ENCODE results near the gene NEK9. TPM values are rescaled to one million over a fixed set of nuclear protein-coding genes. Genes with fewer than 3 reads are reported as not detected.
"Not testable (repeated sequence)": the region's sequence is repeated elsewhere in the genome, so short reads cannot be mapped to it uniquely, and the experiment has no call there.

The NEK9 gene
- 100 to 1,000 TPM; 114 to 138 (median 133) TPM for polyA plus RNA-seq (ENCODE audit: insufficient read depth in 1 of 5, insufficient read length in 5 of 5, low replicate concordance in 1 of 5)
- long read RNA-seq, donor 1, full-length matches to known transcripts: 12 of 48 reads
- long read RNA-seq, donor 1, partial matches to known transcripts: 36 of 48 reads
- long read RNA-seq, donor 1, other reads (novel, unspliced or antisense): 0 of 48 reads
- long read RNA-seq, donor 2, full-length matches to known transcripts: 4 of 4 reads
- long read RNA-seq, donor 2, partial matches to known transcripts: 0 of 4 reads
- long read RNA-seq, donor 2, other reads (novel, unspliced or antisense): 0 of 4 reads
- long read RNA-seq, donor 3, full-length matches to known transcripts: 4 of 21 reads
- long read RNA-seq, donor 3, partial matches to known transcripts: 17 of 21 reads
- long read RNA-seq, donor 3, other reads (novel, unspliced or antisense): 0 of 21 reads
- long read RNA-seq, donor 4, partial matches to known transcripts: 13 of 13 reads
- long read RNA-seq, donor 4, other reads (novel, unspliced or antisense): 0 of 13 reads
- long read RNA-seq, donor 5, full-length matches to known transcripts: 9 of 51 reads
- long read RNA-seq, donor 5, partial matches to known transcripts: 42 of 51 reads
- long read RNA-seq, donor 5, other reads (novel, unspliced or antisense): 0 of 51 reads
- long read RNA-seq, donor 6, full-length matches to known transcripts: 5 of 38 reads
- long read RNA-seq, donor 6, partial matches to known transcripts: 33 of 38 reads
- long read RNA-seq, donor 6, other reads (novel, unspliced or antisense): 0 of 38 reads
- long read RNA-seq, donor 7, full-length matches to known transcripts: 7 of 24 reads
- long read RNA-seq, donor 7, partial matches to known transcripts: 17 of 24 reads
- long read RNA-seq, donor 7, other reads (novel, unspliced or antisense): 0 of 24 reads
- long read RNA-seq, donor 8, partial matches to known transcripts: 0 of 2 reads
- long read RNA-seq, donor 8, other reads (novel, unspliced or antisense): 0 of 2 reads

DNA sequence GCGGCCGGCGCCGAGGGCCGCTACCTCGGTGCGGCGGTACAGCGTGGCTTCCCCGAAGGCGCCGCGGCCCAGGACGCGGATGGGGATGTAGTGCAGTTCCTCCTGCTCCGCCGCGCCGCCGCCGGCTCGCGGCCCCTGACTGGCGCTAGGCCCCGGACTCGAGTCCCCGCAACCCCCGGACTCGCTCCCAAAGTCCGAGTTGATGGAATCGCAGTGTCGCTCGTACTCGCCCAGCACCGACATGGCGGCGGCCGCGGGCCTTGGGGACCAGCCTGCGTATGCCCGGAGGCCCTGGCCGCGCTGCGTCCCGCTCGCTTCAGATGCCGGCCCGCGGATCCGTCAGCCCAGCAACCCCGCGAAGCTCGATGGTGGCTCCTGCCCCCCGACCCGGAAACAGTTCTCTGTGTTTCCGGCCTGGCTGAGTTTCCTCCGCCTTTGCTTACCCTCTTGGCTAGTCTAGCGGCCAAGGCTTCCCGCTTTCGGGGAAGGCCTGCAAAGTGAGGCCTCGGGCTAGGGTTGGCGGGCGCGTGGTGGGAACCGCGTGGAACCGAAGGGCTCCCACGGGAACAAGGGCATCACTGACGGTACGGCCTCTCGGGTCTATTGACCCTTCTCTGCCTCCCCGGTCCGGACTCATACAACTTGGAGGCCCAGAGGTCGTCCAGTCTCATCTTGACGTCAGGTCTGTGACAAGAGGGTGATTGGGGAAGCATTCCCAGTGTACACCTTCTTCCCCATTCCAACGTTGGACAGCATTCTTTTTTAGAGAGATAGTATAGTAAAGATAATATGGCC lies at the start of gene NEK9:
NEK9 (minus strand) TSS at position 370 of the 795 bp plus-strand sequence; CDS start at position 243, 127 bp downstream.
- DNase-seq: peak; percentile 89 to 90

DNA sequence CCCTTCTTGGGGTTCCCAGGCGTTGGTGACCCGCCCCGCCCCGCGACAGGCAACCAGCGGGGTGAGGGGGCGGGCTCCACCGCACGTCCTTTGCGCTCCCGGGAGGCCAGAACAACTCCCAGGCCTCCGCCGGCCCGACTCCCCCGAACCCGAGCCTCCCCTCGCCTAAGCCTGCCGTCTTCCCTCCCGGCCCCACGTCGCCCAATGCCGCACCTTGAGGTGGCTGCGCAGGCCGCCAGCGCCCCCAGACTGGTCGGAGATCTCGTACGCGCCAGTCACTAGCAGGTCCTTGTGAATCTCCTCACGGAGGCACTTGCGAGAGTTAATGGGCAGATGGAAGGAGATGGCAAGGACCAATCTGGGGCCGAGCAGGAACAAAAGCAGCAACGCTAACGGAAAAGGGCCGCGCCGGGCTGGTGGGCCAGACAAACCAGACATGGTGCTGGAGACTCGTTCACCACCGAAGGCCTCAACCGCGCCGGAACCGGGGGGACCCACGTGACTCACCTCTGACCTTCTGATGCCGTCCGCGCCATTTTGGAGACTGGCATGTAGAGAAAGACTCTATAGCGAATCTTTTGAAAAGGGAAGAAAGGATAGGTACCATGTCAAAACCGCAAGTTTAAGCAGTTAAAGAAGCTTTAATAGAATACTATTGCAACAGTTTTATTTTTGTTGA lies 49.4 kb upstream of the NEK9 start, which contains the start of gene TMED10:
TMED10 (minus strand) TSS at position 471 of the 679 bp plus-strand sequence; CDS start at position 438, 33 bp downstream.
- DNase-seq: peak; percentile 91 to 94

DNA sequence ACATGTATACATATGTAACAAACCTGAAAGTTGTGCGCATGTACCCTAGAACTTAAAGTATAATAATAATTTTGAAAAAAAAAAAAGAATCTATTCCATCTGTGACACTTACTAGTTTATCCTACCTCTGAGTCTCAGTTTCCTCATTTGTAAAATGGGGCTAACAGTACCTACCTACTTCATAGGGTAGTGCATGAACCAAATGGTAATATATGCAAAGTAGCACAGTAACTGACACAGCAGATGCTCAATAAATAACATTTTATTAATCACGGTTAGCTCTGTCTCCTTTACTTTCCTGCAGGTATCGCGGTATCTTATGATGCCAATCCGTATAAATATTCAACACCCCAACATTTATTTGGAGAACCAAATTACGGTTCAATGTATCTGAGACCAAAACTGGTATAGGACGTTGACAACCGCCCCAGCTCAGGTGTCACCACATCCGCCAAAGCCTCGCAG lies 48.9 kb upstream of the NEK9 start:
- no peak for DNase-seq

DNA sequence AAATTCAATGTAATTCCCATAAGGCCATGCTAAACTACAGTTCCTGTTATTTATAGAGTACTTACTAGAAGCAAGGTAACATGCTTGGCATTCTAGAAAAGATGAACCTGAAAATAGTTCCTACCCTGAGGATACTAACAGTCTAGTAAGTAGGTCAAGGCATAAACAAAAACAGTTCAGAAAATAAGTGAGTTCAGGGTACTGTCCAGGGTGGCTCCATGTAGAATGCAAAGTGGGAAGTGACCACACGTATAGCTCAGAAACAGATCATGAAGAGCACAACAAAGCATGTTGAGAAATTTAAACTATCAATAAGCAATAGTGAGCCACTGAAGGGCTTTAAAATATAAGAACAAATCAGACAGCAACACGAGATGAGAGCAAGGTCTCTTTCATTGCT lies 47.2 kb upstream of the NEK9 start:
- no peak for DNase-seq

DNA sequence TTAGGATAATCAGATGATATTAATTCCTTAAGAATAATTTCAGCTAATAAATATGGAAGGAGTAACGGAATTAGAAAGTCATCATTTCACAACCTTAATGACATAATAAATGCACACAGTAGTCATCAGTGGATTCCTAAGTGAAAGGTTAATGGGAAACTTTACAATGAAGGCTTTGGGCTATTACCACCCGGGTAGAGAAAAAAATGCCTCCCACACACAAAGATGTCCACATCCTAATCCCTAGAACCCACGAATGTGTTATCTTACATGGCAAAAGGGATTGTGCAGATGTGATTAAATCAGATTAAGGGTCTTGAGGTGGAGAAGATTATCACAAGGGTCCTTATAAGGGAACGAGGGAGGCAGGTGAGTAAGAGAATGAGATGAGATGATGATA lies 43.9 kb upstream of the NEK9 start:
- DNase-seq: no peak

DNA sequence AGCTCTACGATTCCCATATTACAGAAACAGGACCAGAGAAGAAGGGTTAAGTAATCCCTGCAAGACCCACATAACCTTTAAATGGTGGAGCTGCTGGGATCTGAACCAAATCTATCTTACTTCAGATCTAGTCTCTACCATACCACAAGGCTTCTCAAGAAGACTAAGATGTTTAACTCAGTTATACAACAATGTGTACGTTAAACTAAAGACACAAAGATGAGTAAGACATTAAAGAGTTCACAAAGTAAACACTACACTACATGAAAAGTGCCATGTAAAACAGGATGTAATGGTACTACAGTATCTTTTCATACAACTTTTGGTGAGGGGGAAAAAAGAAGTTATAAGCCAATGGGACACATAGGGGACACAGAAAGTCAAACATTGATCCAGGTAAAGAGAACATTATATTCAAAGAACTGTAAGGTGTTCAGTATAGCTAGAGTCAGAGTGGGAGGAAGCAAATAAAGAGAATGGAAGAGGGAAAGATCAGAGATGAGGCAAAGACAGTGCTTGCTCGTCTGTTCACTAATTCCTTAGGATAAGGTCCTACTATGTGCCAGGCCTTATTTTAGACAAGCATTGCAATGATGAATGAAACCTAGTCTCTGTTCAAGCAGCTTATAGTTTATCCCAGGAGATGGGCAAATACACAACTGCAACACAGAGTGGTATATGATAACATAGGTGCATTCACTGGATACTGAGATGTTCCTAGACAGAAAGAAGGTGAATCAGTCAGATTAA lies 41.9 kb upstream of the NEK9 start:
- no peak for DNase-seq

DNA sequence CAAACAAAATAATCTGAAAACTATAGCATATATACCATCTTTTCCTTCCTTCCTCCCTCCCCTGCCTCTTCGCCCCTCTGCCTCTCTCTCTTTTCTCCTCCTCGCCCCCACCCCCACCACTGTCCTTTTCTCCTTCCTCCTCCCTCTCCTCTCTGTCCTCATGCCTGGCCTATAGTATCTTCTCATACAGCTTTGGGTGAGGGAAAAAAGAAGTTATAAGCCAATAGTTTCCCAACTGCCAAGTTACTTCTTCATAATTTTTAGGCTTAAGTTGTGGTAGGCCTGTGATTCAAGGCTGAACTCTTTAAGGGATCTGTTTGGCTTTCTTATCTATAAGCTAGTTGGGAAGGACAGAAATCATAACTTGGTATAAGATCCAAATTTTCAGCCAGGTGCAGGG lies 40.5 kb upstream of the NEK9 start:
- DNase-seq: no peak

DNA sequence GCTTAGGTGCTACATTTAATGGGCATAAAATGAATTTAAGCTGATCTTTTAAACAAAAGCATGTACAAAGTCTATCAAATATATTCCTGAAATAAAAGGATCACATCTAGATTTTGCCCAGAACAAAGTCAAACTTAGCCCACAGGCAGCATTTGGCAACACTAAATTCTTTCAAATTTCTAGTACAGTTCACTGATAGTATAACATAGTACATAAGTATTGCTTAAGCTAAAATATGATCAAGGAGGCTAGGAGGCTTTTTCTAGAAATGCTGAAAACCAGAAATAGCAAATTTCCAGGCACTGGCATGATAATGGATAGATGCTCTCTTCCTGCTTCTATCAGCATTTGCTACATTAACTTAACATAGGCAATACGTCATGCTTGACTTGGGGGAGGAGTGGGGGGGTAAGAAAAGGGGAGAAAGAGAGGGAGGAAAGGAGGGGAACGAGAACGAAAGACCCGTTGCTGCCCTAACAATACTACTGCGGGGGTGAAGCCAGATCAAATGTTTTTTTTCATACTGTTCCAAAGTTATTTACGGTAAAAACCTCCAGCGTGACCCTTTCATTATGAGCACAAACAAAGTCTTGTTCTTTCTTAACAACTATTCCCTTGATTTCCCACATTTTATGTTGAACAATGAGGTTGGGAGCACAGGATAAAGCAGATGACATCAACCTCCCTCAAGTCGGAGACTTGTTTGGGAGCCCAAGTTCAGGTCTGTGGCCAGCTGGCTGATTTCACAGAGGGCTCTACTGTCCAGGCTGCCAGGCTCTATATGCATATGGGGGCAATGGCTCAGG lies 38.9 kb upstream of the NEK9 start:
- no peak for DNase-seq

DNA sequence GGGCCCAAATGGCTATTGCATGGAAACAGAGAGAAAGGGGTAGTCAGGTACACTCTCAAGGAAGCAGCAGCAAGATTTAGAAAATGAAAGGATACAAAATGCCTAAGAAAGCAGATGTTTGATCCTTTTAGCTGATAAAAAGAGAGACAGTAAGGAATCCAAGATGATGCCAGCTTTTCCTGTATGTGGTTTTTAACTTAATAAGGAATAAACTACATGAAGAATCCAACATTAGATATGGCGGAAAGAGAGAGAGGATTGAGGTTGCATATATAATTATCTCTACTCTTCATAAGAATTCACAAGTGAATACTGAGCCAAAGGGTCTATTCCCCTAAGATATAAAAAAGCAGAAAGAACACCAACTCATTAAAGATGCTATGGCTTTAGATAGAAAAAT lies 38.0 kb upstream of the NEK9 start:
- no peak for DNase-seq

DNA sequence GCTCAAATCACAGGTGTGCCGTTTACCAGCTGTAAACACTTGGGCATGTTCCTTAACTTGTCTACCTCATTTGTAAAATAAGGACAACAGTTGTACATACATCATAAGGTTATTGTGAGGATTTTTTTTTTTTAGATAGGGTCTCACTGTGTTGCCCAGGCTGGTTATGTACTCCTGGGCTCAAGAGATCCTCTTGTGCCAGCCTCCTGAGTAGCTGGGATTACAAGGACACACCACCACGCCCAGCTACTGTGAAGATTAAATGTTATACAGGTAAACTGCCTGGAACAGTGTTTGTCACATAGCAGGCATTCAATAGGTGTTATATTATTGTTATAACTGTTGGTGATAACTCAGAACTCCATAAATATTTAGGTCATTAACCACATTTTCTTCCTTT lies 36.8 kb upstream of the NEK9 start:
- DNase-seq: no peak

DNA sequence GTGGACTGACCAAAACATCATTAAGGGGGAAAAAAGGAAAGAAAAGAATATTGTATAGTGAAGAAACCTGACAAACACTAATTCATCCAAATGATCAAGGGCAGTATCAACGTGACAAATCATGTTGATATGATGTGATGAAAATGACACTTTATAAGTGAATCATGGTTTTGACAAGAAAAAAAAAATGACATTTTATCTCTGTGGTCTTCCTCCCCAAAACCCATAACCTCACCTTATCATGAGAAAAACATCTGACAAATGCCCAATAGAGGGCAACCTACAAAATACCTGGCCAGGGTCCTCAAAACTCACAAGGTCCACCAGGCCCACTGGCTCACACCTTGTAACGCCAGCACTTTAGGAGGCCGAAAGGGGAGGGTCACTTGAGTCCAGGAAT lies 35.8 kb upstream of the NEK9 start:
- DNase-seq: no peak

DNA sequence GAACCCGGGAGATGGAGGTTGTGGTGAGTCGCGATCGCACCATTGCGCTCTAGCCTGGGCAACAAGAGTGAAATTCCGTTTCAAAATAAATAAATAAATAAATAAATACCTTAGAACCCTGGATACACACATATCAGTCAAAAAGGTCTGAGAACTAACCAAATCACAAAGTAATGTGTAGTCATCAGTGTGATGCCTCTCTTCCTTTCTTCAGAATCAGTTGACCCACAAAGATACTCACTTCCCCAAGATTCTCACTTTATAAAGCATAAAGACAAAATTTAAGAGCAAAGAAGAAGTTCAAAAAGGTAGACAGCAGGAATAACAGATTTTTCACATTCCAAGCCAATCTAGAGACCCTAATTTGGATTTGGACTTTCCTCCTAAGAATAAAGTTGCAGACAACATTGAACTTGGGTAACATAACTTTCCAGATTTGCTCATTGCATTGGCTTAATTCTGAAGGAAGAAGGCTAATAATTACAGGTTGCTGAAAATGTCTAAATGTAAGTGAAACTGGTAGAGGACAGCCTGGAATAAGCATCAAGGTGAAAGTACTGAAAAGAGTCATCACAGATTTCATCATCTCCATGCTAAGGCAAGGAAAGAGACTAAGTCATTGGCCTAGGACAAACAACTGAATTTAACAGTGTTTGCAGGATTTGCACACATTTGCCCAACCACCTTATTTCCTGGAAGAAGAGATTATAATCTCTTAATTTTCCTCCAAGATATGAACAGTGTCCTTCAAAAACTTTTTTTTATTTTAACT lies 32.2 kb upstream of the NEK9 start:
- DNase-seq: no peak

DNA sequence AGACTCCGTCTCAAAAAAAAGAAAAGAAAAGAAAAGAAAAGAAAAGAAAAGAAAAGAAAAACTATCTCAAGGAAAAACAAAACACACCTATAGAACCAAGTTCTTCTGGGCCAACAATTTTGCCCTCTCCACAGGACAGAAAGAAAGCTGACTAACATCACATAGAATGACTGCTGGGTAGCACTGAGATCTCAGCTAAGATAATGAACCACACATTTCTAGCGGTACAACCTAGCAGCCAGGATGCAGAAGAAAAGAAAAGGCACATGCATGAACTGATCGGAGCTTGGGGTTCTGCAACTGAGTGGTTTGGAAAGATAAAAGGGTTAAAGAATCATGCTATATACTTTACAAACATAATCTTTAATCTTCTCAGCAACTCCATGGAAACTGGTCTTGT lies 30.1 kb upstream of the NEK9 start:
- no peak for DNase-seq

DNA sequence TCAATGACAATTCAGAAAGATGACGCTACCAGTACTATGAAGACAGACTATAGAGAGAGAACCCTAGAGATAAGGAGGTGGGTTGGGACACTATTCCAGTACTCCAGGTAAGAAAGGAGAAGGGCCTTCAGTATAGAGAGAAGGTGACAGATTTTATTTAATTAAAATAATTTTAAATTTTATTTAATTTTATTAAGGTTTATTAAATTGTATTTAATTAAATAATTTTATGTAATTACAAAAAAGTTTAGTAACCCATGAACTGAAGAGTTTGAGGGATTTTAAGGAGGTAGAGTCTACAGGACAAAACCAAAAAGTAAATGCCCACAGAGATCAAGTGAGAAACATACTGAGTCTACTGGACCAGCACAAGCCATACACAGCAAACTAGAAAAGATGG lies 29.3 kb upstream of the NEK9 start:
- DNase-seq: no peak

DNA sequence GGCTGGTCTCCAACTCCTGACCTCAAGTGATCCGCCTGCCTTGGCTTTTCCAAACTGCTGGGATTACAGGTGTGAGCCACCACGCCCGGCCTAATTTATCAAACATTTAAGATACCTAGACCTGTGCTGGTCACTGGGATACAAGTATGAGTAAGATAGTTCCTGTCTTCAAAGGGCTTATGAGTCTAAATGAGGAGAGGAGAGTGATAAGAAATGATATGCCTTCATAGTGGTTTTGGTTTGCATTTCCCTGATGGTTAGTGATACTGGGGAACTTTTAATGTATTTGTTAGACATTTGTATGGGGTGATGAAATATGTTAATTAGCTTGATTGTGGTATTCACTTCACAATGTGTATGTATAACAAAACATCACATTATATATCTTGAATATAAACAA lies 28.3 kb upstream of the NEK9 start:
- no peak for DNase-seq

DNA sequence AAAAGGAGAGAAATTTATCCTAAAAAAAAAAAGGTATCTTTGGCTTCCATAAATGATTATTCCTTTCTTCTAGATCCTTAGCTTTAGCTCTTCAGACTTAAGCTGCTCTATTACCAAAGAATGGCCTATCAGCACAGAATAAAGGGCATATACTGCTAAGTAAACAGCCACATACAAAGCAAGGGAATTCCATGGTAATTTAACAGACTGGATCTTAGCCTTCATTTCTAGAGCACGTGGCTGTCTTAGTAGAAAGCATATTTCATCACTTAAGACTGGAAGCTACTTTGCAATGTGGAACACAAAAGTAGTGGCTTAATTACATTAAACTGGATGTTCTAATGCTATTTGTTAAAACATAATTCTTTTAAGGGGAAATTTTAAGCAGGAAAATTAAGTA lies 26.4 kb upstream of the NEK9 start:
- no peak for DNase-seq

DNA sequence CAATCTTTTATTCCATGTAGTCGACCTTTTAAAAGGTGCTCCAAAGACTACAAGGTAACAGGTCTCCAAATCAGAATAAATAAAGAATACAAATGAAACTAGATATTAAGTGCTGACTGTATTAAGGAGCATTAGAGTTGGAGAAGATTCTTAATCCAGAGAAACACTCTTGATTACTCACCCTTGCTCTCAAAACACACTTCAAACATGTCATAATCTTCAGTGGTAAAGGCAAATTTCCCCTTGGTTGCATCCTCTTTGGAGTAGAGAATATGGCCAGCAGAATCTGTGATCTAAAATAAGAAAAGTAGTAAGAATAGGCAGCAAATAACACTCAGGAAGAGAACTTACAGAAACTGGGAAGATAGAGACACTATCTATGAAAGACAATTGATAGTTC lies 25.0 kb upstream of the NEK9 start:
- DNase-seq: no peak

DNA sequence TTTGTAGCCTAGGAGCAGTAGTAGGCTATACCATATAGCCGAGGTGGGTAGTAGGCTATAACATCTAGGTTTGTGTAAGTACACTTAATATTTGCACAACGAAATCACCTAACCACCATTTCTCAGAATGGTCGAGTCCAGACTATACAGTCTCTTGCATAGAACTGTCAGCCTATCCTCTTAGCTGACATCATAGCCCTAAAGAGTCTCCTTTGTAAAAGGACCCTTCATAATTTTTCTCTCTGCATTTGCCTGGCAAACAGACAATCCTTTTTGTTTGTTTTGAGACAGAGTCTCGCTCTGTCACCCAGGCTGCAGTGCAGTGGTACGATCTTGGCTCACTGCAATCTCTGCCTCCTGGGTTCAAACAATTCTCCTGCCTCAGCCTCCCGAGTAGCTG lies 23.8 kb upstream of the NEK9 start:
- DNase-seq: not testable (repeated sequence)

Data from right lung (tissue), 10 donors.